Mammary epithelial cell (primary cell): Measurements from ENCODE around the gene RAPGEF1.

Experiments
- CTCF ChIP-seq, 2 donors: IDR thresholded peaks in 1 of 2; conservative IDR thresholded peaks in 1 of 2; 2 replicates each; pipeline ENCODE4 v1.5.1; 2011 to 2012; ENCODE audit warnings: inconsistent platforms in 2 of 2, low read length in 2 of 2, mild to moderate bottlenecking in 2 of 2, control low read depth in 1 of 2, low read depth in 1 of 2; ENCODE audit not compliant: insufficient read depth in 1 of 2; ENCODE audit errors: extremely low read depth in 1 of 2
- EZH2 ChIP-seq: IDR thresholded peaks from 2 replicates; pipeline ENCODE4 v1.6.1; 2012; ENCODE audit warnings: low read length, inconsistent platforms, borderline replicate concordance

DNA sequence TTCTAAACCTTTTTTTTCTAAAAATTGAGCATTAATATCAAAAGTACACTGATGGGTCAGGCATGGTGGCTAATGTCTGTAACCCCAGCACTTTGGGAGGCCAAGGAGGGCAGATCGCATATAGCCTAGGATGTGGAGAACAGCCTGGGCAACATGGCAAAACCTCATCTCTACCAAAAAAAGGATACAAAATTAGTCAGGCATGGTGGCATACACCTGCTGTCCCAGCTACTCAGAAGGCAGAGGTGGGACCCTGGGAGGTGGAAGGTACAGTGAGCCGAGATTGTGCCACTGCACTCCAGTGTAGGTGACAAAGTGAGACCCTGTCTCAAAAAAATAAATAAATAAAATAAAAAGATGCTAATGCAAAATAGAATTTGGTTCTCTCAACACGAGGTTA is 49.4 kb downstream of the RAPGEF1 start:
- TF ChIP-seq CTCF (conservative IDR thresholded peaks at IDR 0.05 in 1 of 2, IDR thresholded peaks at IDR 0.05 in 1 of 2; ENCODE audit: extremely low read depth in 1 of 2, insufficient read depth in 1 of 2, low read depth in 1 of 2, low read length in 2 of 2) (no peak), EZH2 (no peak)
